SU-DHL-6 (cell line): Measurements from ENCODE around the gene PDE6H.

Experiments used
- H2AFZ ChIP-seq: fragments of 200-600 bp; sonication (generic); 2 replicates; pipeline ENCODE4 v1.6.1; 2014; ENCODE audit warnings: low read depth, mild to moderate bottlenecking, moderate library complexity, mixed read lengths, antibody characterized with exemption, low read length; ENCODE audit not compliant: severe bottlenecking
- H3F3A ChIP-seq: fragments of 200-600 bp; shearing (Covaris generic); 2 replicates; pipeline ENCODE4 v1.6.0; 2016; ENCODE audit warnings: antibody characterized with exemption, mild to moderate bottlenecking; ENCODE audit not compliant: insufficient read depth
- H3K27ac ChIP-seq: fragments of 200-600 bp; sonication (generic); 2 replicates; pipeline ENCODE4 v1.5.1; 2016; ENCODE audit warnings: low read depth, mild to moderate bottlenecking, low read length, moderate library complexity, mixed read lengths
- H3K27me3 ChIP-seq: fragments of 200-600 bp; sonication (generic), shearing (Covaris generic); 2 replicates; pipeline ENCODE4 v1.6.0; 2014; ENCODE audit warnings: mild to moderate bottlenecking, low read length
- H3K36me3 ChIP-seq: fragments of 200-600 bp; sonication (generic); 2 replicates; pipeline ENCODE4 v1.6.1; 2014; ENCODE audit warnings: mild to moderate bottlenecking, low read length, mixed read lengths
- H3K4me2 ChIP-seq: fragments of 300-600, 200-600 bp; shearing (Covaris generic), sonication (generic); 2 replicates; pipeline ENCODE4 v1.6.0; 2014; ENCODE audit warnings: low read length, low read depth, mild to moderate bottlenecking; ENCODE audit not compliant: poor library complexity, severe bottlenecking
- H3K4me3 ChIP-seq: fragments of 200-600 bp; sonication (generic); 2 replicates; pipeline ENCODE4 v1.5.1; 2014; ENCODE audit warnings: antibody characterized with exemption, low read length, mild to moderate bottlenecking, mixed read lengths; ENCODE audit not compliant: insufficient read depth, poor library complexity, severe bottlenecking
- H3K79me2 ChIP-seq: fragments of 200-600 bp; sonication (generic); 2 replicates; pipeline ENCODE4 v1.6.1; 2014; ENCODE audit warnings: mild to moderate bottlenecking, low read length, moderate library complexity; ENCODE audit not compliant: insufficient read depth
- H3K9ac ChIP-seq: fragments of 200-600 bp; sonication (generic); 2 replicates; pipeline ENCODE4 v1.7.0; 2014; ENCODE audit warnings: mild to moderate bottlenecking, low read length
- H3K9me2 ChIP-seq: fragments of 200-600 bp; sonication (generic); replicated peaks from 2 replicates; pipeline ENCODE4 v1.6.1; 2014; ENCODE audit warnings: low read length; ENCODE audit not compliant: insufficient read depth
- H3K9me3 ChIP-seq: fragments of 200-600 bp; sonication (generic); 2 replicates; pipeline ENCODE4 v1.6.1; 2014; ENCODE audit warnings: low read length, mixed read lengths; ENCODE audit not compliant: insufficient read depth
- H4K20me1 ChIP-seq: fragments of 200-600 bp; sonication (generic); 2 replicates; pipeline ENCODE4 v1.6.1; 2014; ENCODE audit warnings: low read depth, mild to moderate bottlenecking, antibody characterized with exemption, low read length, moderate library complexity, mixed read lengths
- EZH2phosphoT487 ChIP-seq: fragments of 200-600 bp; sonication (generic), shearing (Covaris generic); conservative IDR thresholded peaks from 2 replicates; pipeline ENCODE4 v1.6.1; 2018; ENCODE audit warnings: mild to moderate bottlenecking, antibody characterized with exemption, low read length, moderate library complexity, mixed read lengths
- TF ChIP-seq, protein P1 (sequence below): fragments of 200-600 bp; sonication (generic); IDR thresholded peaks from one replicate; pipeline ENCODE4 v1.5.1; 2017; ENCODE audit warnings: antibody characterized with exemption, mild to moderate bottlenecking, low read length, moderate library complexity; ENCODE audit not compliant: insufficient read depth, poor library complexity, severe bottlenecking

PDE6H gene

DNA sequence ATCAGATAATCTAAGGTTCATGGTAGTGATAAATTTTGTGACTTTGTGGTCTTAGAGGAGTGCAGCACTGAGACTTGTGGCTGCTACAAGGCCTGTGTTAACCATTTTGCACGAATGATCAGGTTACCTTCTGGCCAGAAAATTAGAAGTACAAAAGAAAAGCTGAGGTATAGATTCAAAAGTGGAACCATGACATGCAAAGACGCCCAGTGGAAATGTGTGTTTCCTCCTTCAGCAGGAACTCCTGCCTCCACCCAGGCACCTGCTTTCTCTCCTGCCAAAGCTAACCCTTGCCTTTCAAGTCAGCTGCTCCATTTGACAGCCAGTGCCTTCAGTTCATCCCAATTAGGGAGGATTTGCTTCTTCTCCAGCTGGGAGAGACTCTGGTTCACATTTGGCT lies 10.1 kb downstream of the PDE6H start:
- H2AFZ ChIP-seq, result no peak overlapping the region

DNA sequence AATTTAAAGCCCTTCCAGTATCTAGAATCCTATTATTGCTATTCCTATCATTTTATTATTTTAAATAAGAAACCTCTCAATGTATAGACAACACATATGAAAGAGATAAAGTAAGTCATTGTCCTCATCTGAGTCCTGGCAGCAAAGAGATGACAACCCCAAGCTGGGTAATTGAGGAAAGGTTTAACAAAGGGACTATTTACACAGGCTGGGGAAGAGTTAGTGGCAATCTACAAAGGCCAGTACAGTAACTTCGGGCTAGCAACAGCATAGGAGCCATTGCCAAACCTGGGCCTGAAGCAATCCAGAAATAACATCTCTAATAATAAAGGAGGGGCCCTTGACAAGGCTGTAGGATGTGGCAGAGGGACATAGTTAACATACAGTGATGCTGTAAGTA lies 11.2 kb downstream of the PDE6H start:
- Histone ChIP-seq H3K9me2 (no peaks in the 10 kb centered on the region), H3K79me2 (no peaks in the 10 kb centered on the region), H3K36me3 (no peaks in the 10 kb centered on the region), H3K27ac (no peak overlapping the region), H4K20me1 (no peaks in the 10 kb centered on the region), H3K4me3 (no peak overlapping the region), H3K9me3 (no peaks in the 10 kb centered on the region), H3F3A (no peaks in the 10 kb centered on the region), H3K9ac (no peak overlapping the region), H3K27me3 (no peaks in the 10 kb centered on the region), H2AFZ (no peak overlapping the region), H3K4me2 (no peak overlapping the region)
- TF ChIP-seq EZH2phosphoT487, result no peak
- TF ChIP-seq, protein P1, sequence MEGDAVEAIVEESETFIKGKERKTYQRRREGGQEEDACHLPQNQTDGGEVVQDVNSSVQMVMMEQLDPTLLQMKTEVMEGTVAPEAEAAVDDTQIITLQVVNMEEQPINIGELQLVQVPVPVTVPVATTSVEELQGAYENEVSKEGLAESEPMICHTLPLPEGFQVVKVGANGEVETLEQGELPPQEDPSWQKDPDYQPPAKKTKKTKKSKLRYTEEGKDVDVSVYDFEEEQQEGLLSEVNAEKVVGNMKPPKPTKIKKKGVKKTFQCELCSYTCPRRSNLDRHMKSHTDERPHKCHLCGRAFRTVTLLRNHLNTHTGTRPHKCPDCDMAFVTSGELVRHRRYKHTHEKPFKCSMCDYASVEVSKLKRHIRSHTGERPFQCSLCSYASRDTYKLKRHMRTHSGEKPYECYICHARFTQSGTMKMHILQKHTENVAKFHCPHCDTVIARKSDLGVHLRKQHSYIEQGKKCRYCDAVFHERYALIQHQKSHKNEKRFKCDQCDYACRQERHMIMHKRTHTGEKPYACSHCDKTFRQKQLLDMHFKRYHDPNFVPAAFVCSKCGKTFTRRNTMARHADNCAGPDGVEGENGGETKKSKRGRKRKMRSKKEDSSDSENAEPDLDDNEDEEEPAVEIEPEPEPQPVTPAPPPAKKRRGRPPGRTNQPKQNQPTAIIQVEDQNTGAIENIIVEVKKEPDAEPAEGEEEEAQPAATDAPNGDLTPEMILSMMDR, result no peak

More for the DNA sequence above, 10.1 kb downstream of the PDE6H start:
- H3K4me2 ChIP-seq, result no peak overlapping the region
- no peaks in the 10 kb centered on the region for H3F3A ChIP-seq
- H3K4me3 ChIP-seq, result no peak overlapping the region
- H3K27me3 ChIP-seq, result no peaks in the 10 kb centered on the region
- H3K79me2 ChIP-seq, result no peaks in the 10 kb centered on the region
- TF ChIP-seq, protein P1, result no peak
- TF ChIP-seq EZH2phosphoT487, result no peak
- H4K20me1 ChIP-seq, result no peaks in the 10 kb centered on the region
- no peaks in the 10 kb centered on the region for H3K9me2 ChIP-seq
- no peaks in the 10 kb centered on the region for H3K36me3 ChIP-seq
- H3K9me3 ChIP-seq, result no peaks in the 10 kb centered on the region
- H3K9ac ChIP-seq, result no peak overlapping the region
- H3K27ac ChIP-seq, result no peak overlapping the region

DNA sequence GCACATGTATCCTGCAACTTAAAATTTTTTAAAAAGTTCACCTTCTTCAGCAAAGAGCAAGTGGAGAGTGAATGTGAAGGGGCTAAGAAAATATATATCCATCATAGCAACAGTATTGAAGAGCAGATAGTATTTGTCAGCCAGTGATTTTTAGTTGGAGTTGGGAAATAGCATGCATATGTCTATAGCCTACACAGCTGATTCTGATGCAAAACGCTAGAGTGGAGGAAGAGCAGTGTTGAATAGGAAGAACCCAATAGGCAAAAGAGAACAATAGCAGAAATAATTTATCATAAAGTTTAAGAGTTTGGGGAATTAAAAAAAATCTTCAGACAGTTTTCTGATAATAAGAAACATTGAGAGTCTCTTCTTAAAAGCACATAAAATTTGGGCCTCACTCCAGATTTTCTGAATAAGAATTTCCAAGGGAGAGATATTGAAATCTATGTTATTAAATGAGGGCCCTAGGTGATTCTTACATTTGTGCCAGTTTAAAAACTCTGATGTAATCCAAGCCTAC lies 12.0 kb downstream of the PDE6H start:
- no peaks in the 10 kb centered on the region for H3K36me3 ChIP-seq
- TF ChIP-seq, protein P1, result no peak
- no peak for TF ChIP-seq EZH2phosphoT487

More for the DNA sequence above, 12.0 kb downstream of the PDE6H start:
- no peaks in the 10 kb centered on the region for H3F3A ChIP-seq
- no peak overlapping the region for H2AFZ ChIP-seq
- no peak overlapping the region for H3K27ac ChIP-seq
- no peaks in the 10 kb centered on the region for H3K9me3 ChIP-seq
- no peak overlapping the region for H3K9ac ChIP-seq
- no peaks in the 10 kb centered on the region for H3K9me2 ChIP-seq
- no peak overlapping the region for H3K4me2 ChIP-seq
- H3K4me3 ChIP-seq, result no peak overlapping the region
- no peaks in the 10 kb centered on the region for H4K20me1 ChIP-seq
- no peaks in the 10 kb centered on the region for H3K79me2 ChIP-seq
- no peaks in the 10 kb centered on the region for H3K27me3 ChIP-seq
